ENCODE data around the gene NOSIP.

DNA sequence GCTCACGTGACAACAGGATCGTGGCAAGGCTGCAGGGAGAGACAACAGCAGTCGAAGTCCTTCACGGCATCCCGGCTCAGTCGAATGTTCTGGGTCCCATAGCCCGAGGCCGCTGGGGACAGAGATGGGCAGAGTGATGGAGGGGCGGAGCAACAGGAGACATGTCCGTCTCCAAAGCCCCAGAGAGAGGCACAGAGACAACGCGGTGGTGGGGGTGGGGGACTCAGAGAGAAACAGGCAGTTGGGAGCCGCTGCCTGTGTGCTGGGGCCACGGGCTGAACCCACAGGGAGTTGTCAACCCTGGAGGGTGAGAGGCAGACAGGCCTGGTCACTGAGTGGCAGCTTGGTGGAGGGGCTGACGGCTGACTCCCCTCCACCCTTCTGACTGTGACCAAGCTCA, 20.4 kb downstream of the NOSIP start:
- TF ChIP-seq, protein P1, sequence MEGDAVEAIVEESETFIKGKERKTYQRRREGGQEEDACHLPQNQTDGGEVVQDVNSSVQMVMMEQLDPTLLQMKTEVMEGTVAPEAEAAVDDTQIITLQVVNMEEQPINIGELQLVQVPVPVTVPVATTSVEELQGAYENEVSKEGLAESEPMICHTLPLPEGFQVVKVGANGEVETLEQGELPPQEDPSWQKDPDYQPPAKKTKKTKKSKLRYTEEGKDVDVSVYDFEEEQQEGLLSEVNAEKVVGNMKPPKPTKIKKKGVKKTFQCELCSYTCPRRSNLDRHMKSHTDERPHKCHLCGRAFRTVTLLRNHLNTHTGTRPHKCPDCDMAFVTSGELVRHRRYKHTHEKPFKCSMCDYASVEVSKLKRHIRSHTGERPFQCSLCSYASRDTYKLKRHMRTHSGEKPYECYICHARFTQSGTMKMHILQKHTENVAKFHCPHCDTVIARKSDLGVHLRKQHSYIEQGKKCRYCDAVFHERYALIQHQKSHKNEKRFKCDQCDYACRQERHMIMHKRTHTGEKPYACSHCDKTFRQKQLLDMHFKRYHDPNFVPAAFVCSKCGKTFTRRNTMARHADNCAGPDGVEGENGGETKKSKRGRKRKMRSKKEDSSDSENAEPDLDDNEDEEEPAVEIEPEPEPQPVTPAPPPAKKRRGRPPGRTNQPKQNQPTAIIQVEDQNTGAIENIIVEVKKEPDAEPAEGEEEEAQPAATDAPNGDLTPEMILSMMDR (IDR thresholded peaks at IDR 0.05) = no peak
- TF ChIP-seq POLR2A (IDR thresholded peaks at IDR 0.05) = no peak
